Bone marrow (tissue), 2 donors: ENCODE data around the gene RAB39B.

ENCODE experiments used
- DNase-seq, 2 donors: peaks; one replicate each; lab custom pipeline; 2025; lab: John Stamatoyannopoulos, UW

The RAB39B gene

GRCh38 chrX:155215443-155216178 lies 48.7 kb downstream of the RAB39B start:
- no peak for DNase-seq

GRCh38 chrX:155213731-155214130 lies 50.6 kb downstream of the RAB39B start:
- no peak for DNase-seq

- no peak for DNase-seq
Observed at GRCh38 chrX:155211208-155211607, 53.1 kb downstream of the RAB39B start.
